NB4 (cell line): ENCODE data around the gene GALNT12.

Experiments used
- POLR2A ChIP-seq: IDR thresholded peaks from 2 replicates; pipeline ENCODE4 v1.6.1; 2011; ENCODE audit warnings: mild to moderate bottlenecking; ENCODE audit not compliant: insufficient read length; ENCODE audit errors: extremely low read depth
- TF ChIP-seq, protein P1 (sequence below): IDR thresholded peaks from one replicate; pipeline ENCODE4 v1.5.1; 2012; ENCODE audit warnings: low read depth, low read length

GRCh38 chr9:98870782-98871557 is 63.5 kb downstream of the GALNT12 start:
- TF ChIP-seq, protein P1, sequence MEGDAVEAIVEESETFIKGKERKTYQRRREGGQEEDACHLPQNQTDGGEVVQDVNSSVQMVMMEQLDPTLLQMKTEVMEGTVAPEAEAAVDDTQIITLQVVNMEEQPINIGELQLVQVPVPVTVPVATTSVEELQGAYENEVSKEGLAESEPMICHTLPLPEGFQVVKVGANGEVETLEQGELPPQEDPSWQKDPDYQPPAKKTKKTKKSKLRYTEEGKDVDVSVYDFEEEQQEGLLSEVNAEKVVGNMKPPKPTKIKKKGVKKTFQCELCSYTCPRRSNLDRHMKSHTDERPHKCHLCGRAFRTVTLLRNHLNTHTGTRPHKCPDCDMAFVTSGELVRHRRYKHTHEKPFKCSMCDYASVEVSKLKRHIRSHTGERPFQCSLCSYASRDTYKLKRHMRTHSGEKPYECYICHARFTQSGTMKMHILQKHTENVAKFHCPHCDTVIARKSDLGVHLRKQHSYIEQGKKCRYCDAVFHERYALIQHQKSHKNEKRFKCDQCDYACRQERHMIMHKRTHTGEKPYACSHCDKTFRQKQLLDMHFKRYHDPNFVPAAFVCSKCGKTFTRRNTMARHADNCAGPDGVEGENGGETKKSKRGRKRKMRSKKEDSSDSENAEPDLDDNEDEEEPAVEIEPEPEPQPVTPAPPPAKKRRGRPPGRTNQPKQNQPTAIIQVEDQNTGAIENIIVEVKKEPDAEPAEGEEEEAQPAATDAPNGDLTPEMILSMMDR: no peak
- no peak for TF ChIP-seq POLR2A
